Right atrium auricular region (tissue), 2 donors: ENCODE results near the gene TXNDC2. TPM values are rescaled to one million over a fixed set of nuclear protein-coding genes. Genes with fewer than 3 reads are reported as not detected.
"Not testable (repeated sequence)": the region's sequence is repeated elsewhere in the genome, so short reads cannot be mapped to it uniquely, and the experiment has no call there.

Experiments used
- DNase-seq: peaks from one replicate; pipeline ENCODE4 v3.0.0-alpha.2; 2019; ENCODE audit warnings: low spot score
- H3K27ac ChIP-seq, 2 donors: fragments of 200-600 bp; sonication (generic); 1 replicate in 1 of 2; 2 replicates in 1 of 2; pipeline ENCODE4 v1.5.1; 2016 to 2019
- H3K27me3 ChIP-seq, 2 donors: fragments of 200-600 bp; sonication (generic); one replicate each; pipeline versions ENCODE4 v1.5.1 to v1.6.0; 2017 to 2019
- H3K36me3 ChIP-seq: fragments of 200-600 bp; sonication (generic); one replicate; pipeline ENCODE4 v1.5.1; 2016
- H3K4me1 ChIP-seq, 2 donors: fragments of 200-600 bp; sonication (generic); one replicate each; pipeline versions ENCODE4 v1.5.1 to v1.6.0; 2017 to 2019
- H3K4me3 ChIP-seq, 2 donors: fragments of 200-600 bp; sonication (generic); 1 replicate in 1 of 2; 2 replicates in 1 of 2; pipeline ENCODE4 v1.5.1; 2017 to 2019; ENCODE audit warnings: mild to moderate bottlenecking in 1 of 2, moderate library complexity in 1 of 2
- H3K9me3 ChIP-seq, 2 donors: fragments of 200-600 bp; sonication (generic); one replicate each; pipeline ENCODE4 v1.5.1; 2019
- total RNA-seq, 2 donors: library from RNA; depleted of rRNA; stranded (reverse); fragments of >200 nt; gene quantifications; one replicate each; pipeline ENCODE4 v1.1.0, GENCODE V29; 2016
- TF ChIP-seq, protein P1 (sequence below), 2 donors: fragments of 200-600 bp; sonication (generic); IDR thresholded peaks; one replicate each; pipeline ENCODE4 v1.5.1; 2019; ENCODE audit warnings: antibody characterized with exemption in 2 of 2

TXNDC2 gene
- total RNA-seq, 2 donors from 2014 or later, result not detected

DNA sequence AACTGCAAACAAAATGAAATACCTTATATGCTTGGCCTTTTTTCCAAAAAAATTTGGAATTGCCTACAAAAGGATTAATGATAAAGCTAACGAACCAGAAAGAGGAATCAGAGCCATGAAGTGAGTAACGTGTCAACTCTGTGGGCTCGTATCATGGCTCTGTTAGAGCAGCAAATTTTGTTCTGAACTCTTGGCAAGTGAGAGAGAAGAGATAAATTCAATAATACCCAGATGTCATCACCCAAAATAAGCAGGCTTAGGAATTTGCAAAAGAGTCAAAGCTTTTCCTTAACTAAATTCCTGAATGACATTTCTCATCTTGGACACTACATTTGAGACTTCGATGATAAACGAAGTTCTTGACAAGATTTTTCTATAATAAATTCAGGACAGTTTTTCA is 4.4 kb downstream of the TXNDC2 start:
- no peak overlapping the region for H3K4me3 ChIP-seq
- DNase-seq, result no peak
- no peaks in the 10 kb centered on the region for H3K27me3 ChIP-seq
- H3K4me1 ChIP-seq, result no peaks in the 10 kb centered on the region
- no peaks in the 10 kb centered on the region for H3K36me3 ChIP-seq
- TF ChIP-seq, protein P1, sequence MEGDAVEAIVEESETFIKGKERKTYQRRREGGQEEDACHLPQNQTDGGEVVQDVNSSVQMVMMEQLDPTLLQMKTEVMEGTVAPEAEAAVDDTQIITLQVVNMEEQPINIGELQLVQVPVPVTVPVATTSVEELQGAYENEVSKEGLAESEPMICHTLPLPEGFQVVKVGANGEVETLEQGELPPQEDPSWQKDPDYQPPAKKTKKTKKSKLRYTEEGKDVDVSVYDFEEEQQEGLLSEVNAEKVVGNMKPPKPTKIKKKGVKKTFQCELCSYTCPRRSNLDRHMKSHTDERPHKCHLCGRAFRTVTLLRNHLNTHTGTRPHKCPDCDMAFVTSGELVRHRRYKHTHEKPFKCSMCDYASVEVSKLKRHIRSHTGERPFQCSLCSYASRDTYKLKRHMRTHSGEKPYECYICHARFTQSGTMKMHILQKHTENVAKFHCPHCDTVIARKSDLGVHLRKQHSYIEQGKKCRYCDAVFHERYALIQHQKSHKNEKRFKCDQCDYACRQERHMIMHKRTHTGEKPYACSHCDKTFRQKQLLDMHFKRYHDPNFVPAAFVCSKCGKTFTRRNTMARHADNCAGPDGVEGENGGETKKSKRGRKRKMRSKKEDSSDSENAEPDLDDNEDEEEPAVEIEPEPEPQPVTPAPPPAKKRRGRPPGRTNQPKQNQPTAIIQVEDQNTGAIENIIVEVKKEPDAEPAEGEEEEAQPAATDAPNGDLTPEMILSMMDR (IDR thresholded peaks at IDR 0.05), result no peak
- H3K27ac ChIP-seq, result peak overlapping the region in 1 of 2 donors; percentile 3
- no peaks in the 10 kb centered on the region for H3K9me3 ChIP-seq

- H3K9me3 ChIP-seq, result no peaks in the 10 kb centered on the region
- TF ChIP-seq, protein P1 (IDR thresholded peaks at IDR 0.05), result no peak
- no peak overlapping the region for H3K4me3 ChIP-seq
These were observed 5.2 kb downstream of the TXNDC2 start for GRCh38 chr18:9890957-9891356.

GRCh38 chr18:9891515-9891914 is 5.7 kb downstream of the TXNDC2 start:
- not testable (repeated sequence) for H3K36me3 ChIP-seq, H3K9me3 ChIP-seq, H3K4me1 ChIP-seq

More at GRCh38 chr18:9890957-9891356, 5.2 kb downstream of the TXNDC2 start:
- Histone ChIP-seq H3K4me1 (no peaks in the 10 kb centered on the region), H3K27me3 (no peaks in the 10 kb centered on the region), H3K36me3 (no peaks in the 10 kb centered on the region), H3K27ac (no peak overlapping the region)
- no peak for DNase-seq

GRCh38 chr18:9894454-9895068 is 8.8 kb downstream of the TXNDC2 start:
- Histone ChIP-seq H3K9me3 (no peaks in the 10 kb centered on the region), H3K27me3 (no peaks in the 10 kb centered on the region), H3K36me3 (no peaks in the 10 kb centered on the region), H3K4me3 (no peak overlapping the region), H3K4me1 (no peaks in the 10 kb centered on the region), H3K27ac (no peak overlapping the region)
- TF ChIP-seq, protein P1 (IDR thresholded peaks at IDR 0.05), result no peak
- DNase-seq, result no peak

More at GRCh38 chr18:9891515-9891914, 5.7 kb downstream of the TXNDC2 start:
- H3K4me3 ChIP-seq, H3K27ac ChIP-seq, H3K27me3 ChIP-seq, DNase-seq: not testable (repeated sequence)

DNA sequence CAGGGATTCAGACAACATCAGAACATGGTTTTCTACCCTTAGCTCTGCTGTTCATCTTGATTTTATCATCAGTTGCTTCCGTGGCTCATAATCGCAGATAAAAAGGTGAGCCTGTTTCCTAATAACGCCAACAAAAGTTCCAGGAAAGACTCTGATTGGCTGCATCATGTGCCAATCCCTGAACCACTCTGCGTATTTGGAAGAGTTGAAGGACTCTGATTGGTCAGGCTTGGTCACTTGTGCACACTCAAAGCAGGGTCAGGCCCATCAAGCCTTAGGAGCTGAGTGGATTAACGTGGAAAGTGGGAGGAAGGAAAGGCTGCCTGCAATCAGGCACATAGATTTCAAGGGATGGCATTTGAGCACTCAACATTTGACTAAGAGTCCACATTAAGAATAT is 11.4 kb downstream of the TXNDC2 start:
- Histone ChIP-seq H3K4me1 (no peaks in the 10 kb centered on the region), H3K36me3 (no peaks in the 10 kb centered on the region), H3K9me3 (no peaks in the 10 kb centered on the region), H3K4me3 (no peak overlapping the region), H3K27me3 (no peaks in the 10 kb centered on the region), H3K27ac (no peak overlapping the region)
- DNase-seq, result no peak
- TF ChIP-seq, protein P1 (IDR thresholded peaks at IDR 0.05), result no peak

GRCh38 chr18:9897787-9898291 is 12.1 kb downstream of the TXNDC2 start:
- not testable (repeated sequence) for H3K4me3 ChIP-seq, H3K36me3 ChIP-seq, DNase-seq, H3K27ac ChIP-seq, H3K9me3 ChIP-seq, H3K4me1 ChIP-seq, H3K27me3 ChIP-seq
